HG03571 (cell line): ENCODE data around the gene KRTAP19-2.
"Not testable (repeated sequence)": the region's sequence is repeated elsewhere in the genome, so short reads cannot be mapped to it uniquely, and the experiment has no call there.

ENCODE experiments used
- ATAC-seq: cut with Tn5 transposase; IDR thresholded peaks from one replicate; pipeline ENCODE4 v1.9.1; 2021; ENCODE audit not compliant: unreplicated experiment

Gene KRTAP19-2, protein sequence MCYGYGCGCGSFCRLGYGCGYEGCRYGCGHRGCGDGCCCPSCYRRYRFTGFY

DNA sequence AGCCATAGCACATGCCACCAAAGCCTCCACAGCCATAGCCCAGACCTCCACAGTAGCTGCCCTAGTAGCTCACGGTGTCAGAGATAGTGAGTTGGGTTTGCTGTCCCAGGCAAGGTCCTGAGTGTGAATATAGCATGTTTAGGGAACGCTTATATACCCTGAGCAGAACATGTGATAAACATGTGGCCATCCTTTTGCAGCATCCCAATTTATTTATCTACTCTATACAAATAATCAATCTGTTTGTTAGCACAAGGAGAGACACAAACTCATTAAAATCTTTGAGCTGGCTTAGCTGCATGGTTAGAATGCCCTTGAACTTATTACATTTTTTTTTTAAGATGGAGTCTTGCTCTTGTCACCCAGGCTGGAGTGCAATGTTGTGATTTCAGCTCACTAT lies at the start of gene KRTAP19-2:
TSS of gene KRTAP19-2 (minus strand) at position 101 of the 400 bp plus-strand sequence. CDS start at position 13, 88 bp downstream.
- no peak for ATAC-seq

DNA sequence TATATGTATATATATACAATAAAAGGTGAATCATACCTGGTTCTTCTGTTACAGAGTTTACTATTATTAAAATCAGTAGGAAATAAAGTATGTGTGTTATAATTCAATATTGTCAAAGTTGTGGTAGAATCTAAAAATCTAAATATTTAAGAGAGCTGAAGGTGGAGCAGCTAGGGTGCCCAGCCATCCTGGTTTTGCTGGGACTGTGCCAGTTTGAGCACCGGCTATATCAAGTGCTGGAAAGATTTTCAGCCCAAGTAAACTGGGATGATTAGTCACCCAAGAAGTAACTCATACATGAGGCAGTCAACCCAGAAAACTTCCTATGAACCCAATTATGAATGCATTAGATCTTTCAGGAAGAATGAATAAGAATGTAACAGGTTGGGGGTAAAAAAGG lies 31.6 kb upstream of the KRTAP19-2 start:
- ATAC-seq: no peak

DNA sequence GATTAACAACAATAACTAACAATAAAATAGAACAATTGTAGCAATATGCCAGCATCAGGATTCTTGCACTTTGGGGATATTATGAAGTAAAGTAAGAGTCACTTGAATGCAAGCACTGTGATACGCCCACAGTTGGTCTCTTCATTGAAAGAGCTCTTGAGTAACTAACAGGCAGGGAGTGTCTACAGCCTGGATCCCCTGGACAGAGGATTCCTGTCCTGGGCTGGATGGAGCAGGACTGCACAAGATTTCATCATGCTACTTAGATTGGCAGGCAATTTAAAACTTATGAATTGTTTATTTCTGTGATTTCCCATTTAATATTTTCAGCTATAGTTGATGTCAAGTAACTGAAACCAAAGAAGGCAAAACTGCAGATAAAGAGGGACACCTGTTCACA lies 28.4 kb upstream of the KRTAP19-2 start:
- ATAC-seq: no peak

DNA sequence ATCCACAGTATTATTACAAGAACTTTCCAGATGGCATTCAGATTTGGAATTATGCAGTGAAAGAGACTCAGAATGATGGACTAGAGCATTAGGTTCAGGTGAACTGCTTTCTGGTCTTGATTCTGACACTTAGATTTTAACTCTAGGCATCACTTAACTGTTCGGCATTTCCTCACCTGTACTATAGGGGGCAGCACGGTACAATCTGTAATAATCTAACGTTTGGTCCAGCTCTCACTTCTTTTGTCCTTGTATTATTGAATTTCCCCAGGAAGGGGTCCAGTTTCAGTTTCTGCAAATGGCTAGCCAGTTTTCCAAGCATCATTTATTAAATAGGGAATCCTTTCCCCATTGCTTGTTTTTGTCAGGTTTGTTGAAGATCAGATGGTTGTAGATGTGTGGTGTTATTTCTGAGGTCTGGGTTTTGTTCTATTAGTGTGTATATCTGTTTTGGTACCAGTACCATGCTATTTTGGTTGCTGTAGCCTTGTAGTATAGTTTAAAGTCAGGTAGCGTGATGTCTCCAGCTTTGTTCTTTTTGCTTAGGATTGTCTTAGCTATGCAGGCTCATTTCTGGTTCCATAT lies 18.5 kb upstream of the KRTAP19-2 start:
- ATAC-seq: not testable (repeated sequence)

DNA sequence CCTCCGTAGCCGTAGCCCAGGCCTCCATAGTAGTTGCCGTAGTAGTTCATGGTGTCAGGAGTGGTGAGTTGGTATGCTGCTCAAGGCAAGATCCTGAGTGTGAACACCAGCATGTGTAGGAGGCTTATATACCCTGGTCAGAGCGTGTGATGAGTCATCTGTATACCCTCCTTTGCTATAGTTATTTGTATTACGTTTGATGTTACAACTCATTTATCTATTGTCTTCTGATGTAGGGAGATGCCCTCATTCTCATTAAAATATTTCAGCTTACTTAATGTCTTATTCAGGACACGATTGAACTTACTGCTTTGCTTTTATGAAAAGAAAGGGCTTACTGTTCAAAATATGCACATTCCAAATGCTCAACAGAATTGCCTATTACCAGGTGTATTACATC lies 14.8 kb upstream of the KRTAP19-2 start, which contains the start of gene KRTAP19-5:
TSS of gene KRTAP19-5 (minus strand) at position 101 of the 400 bp plus-strand sequence. CDS start at position 50, 51 bp downstream.
- ATAC-seq: no peak

DNA sequence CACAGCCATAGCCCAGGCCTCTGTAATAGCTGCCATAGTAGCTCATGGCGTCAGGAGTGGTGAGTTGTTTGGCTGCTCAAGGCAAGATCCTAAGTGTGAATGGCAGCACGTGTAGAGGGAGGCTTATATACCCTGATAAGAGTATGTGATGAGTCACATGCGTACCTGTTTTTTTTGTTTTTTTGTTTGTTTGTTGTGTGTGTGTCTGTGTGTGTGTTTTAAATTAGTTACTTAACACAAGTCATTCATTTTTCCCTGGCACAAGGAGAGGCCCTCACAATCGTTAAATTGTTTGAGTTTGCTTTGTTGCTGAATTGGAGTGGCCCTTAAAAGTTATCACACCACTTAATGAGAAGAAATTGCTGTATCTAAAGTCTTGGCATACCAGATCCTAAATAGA lies 9.8 kb upstream of the KRTAP19-2 start, which contains the start of gene KRTAP19-4:
TSS of gene KRTAP19-4 (minus strand) at position 101 of the 400 bp plus-strand sequence. CDS start at position 46, 55 bp downstream.
- no peak for ATAC-seq

DNA sequence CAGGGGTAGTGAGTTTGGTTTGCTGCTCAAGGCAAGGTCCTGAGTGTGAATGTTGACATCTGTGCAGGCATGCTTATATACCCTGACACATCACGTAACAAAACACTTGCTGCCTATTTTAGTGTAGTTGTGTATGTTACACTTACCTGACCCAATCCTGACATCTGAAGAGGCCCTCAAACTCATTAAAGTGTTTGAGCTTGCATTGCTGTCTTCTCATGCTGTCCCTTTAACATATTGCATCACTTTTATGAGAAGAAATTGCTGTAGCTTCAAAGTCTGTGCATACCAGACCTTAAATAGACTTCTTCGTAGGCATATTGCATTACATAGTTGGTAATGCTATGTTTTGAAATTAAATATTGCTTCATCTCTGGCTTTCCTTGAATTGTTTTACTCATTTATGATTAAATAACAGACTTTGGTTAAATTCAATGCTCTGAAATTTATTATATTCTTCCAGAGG lies 4.8 kb upstream of the KRTAP19-2 start, which contains the start of gene KRTAP19-3:
TSS of gene KRTAP19-3 (minus strand) at position 51 of the 466 bp plus-strand sequence. CDS start 56 bp downstream, outside the sequence.
- ATAC-seq: no peak

DNA sequence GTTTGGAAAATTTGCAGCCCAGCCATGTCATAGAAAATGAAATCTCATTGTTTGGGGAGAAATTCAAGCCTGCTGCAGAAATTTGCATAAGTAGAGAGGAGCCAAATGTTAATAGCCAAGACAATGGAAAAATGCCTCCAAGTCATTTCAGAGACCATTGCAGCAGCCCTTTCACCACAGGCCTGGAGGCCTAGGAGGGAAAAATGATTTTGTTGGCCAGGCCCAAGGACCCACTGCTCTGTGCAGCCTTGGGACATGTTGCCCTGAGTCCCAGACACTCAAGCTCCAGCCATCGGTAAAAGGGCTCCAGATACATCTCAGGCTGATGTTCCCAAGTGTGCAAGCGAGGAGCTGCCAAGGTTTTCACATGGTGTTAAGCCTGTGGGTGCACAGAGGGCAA lies 1.1 kb downstream of the KRTAP19-2 start:
- no peak for ATAC-seq

DNA sequence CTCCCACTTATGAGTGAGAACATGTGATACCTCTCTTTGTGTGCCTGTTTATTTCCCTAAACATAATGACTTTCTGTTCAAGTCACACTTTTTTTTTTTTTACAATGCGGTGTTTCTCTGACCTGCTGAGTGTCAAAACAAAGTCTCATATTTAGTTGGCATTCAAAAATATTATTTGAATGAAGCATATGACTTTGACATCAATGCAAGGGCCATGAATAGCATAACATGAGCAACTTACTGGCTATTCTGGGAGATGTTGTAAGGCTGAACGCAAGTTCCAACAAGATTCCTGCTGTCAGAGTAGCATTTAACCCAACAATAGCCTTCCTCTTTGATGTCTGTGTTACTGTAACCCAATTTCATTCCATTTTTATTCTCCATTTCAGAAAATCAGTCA lies 5.1 kb downstream of the KRTAP19-2 start:
- no peak for ATAC-seq

DNA sequence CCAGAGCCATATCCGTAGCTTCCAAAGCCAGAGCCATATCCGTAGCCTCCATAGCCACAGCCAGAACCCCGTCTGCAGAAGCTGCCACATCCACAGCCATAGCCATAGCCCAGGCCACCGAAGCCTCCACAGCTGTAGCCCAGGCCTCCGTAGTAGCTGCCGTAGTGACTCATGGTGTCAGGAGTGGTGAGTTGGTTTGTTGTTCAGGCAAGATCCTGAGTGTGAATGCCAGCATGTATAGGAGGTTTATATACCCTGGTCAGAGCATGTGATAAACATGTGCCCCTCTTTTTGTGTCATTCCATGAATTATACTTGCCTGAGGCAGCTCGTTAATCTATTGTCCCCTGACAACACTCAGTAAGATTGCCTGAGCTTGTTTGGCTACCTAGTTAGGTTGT lies 7.1 kb downstream of the KRTAP19-2 start, which contains the start of gene KRTAP19-1:
TSS of gene KRTAP19-1 (minus strand) at position 223 of the 400 bp plus-strand sequence. CDS start at position 173, 50 bp downstream.
- no peak for ATAC-seq

DNA sequence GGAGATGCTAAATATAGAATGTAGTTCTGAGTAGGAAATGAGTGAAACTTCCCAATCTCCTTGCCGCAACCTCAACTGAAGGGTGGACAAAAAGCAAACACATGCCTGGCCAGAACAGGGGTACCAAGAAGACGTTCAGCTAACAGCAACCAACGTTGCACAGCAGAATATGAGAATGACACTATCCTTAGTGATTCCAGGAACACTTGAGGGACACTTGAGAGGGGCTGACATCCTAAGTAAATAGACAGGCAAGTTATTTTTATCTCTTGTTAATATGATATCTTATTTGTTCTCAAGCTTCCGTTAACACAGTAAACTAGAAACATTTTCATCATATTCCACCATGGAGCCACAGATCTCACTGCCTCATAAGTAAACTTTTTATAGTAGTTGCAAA lies 8.0 kb downstream of the KRTAP19-2 start:
- no peak for ATAC-seq

DNA sequence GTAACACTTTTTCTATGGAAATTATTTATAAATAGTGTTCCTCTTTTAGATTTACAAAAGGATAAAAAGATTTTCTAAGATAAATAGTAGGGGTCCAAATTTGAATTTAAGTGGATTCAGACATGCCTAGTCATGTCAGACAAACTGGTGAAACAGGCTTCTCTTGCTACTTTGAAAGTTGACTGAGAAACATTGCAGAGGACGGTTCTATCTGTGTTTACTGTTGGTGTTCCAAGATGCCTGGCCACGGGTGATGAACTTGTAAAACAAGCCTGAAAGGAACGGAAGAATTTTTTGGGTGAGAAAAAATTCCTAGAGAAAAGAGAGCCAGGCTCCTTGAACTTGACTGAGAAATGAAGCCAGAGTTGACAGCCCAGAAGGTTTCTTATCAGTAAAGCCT lies 9.2 kb downstream of the KRTAP19-2 start:
- ATAC-seq: no peak

DNA sequence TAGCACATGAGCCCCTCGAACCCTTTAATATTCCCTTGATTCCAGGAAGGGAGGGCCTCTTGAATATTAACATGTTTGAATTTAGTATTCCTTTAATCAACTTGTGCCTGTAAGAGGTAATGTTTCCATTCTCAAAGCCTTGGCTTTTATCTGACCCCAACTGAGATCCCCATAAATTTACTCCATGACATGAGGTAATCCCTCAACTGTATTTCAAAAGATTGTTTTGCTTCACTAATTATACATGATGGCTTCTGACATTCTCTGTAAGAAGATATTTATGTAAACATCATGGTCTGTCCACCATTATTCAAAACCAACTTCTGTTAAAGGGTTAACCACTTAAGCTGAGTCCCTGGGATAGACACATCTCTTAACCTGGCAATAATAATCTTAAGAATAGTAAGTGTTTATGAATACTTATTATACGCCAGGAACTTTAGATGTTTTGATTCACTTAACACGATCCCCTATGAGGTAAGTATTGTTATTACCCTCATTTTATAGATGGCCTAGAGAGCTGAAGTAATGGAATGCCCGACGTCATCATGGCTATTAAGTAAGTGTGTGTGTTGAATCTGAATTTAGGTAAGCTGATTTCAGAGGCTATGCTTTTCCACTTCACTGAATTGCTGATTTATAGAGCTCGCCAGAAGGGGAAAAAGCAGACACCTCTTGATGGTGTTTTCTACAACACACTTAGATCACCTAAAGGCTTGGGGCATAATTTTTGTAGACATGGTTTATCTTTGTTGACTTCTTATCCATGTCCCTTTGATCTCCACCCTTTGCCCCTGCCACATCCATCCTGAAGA lies 18.1 kb downstream of the KRTAP19-2 start:
- ATAC-seq: no peak

DNA sequence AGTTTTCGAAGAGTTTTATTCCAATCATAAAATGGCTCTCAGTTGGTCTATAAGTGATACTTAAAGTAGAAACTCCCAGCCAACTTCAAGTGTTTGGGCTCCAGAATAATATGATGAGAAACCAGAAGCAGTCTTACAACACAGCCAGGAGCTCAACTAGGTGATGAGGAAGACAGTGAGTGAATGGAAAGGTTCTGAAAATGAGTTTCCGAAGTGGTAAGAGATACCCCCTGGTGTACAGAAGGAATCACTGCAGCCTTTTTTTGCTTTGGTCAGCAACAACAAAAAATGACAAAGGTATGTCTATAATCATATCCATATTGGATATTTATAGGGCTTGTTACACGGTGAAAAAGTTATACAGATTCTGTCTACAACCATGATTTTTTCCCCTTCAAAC lies 23.5 kb downstream of the KRTAP19-2 start:
- no peak for ATAC-seq

DNA sequence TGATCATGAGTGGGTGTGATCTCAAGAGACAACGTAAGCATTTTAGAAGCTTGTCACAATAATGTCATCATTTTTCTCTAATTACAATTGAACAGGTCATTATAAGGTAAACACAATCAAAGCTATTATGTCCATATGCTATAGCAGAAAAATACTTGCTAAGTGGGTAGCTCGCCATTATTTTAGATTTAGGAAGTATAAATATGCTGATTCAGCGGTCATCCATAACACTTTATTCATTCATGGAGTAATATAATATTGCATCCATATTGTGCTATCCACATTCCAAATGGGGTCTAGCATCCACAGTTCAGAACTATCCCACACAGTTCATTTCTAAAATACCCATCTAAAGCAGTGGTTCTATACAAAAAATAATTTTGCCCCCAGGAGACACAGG lies 38.7 kb downstream of the KRTAP19-2 start:
- no peak for ATAC-seq

DNA sequence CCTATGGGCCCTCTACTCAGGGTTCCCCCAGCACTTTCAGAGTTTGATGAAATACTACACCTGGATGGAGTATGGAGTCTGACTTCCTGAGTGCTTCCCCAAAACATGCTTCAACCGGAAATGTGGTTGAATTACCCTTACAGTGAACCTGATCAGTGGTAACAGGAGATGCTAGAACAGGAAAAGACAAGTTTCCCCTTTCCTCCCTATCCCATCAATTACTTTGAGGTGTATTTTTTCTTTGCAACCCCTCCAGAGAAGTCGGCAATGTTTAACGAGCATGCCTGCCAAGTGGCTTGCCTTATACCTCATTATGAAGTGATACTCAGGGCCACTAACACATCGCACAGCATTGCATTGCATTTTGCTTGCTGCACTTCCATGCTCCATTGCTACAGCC lies 40.2 kb downstream of the KRTAP19-2 start:
- ATAC-seq: no peak

DNA sequence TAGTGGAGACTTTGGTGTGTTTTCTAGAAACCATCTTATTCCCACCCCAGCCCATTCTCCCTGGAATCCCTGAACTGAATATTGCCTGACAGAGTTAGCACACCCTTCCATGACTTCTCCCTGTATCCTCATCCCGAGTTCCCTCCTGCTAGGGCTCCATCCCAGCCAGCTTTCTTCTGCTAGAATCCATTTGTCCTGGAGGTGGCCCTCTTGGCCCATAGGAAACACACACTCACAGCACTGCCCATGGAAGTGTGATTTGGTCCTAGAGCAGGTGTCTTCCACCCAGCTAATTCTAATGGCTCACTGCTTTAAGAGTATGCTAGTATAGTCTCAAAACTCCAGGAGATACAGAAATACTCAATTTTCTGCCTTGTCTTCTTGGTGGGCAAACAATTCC lies 43.0 kb downstream of the KRTAP19-2 start:
- ATAC-seq: no peak

DNA sequence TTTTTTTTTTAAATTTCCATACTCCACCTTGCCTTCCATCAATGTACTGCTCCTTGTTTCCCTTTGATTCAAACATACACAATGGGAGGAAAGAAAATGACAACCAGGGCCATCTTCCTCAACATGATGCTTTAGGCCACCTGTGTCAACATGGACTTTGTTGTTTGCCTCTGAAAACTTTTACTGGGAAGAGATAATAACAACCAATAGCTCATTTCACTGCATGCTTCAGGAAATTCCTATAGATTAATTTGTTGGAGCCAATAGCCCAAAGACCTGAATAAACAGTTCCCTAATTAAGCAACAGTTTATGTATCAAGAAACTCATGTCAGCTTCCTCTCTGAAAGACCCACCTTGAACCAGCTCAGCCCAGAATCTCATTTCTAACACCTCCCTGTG lies 44.0 kb downstream of the KRTAP19-2 start:
- no peak for ATAC-seq

DNA sequence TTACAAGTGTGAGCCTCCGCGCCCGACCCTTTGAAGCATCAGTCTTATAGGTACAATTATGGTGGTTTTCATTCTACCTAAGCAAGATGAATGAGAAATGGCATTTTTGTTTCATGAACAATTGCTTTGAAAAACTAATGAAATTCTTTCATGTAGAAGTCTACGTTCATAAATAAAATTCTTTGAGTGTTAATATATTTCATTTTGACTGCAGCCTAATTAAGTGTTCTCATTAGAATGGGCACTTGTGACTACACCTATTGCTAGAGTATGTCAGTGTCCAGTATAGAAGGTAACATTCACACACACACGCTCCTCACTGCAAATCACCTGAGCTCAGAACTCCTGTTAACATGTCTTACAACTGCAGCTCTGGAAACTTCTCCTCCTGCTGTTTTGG lies 47.3 kb downstream of the KRTAP19-2 start, which contains the start of gene KRTAP15-1:
TSS of gene KRTAP15-1 (plus strand) at position 301 of the 400 bp plus-strand sequence. CDS start at position 354, 53 bp downstream.
- no peak for ATAC-seq
